Hepatocyte (in vitro differentiated cells): ENCODE results near the gene CKAP2L. TPM values are rescaled to one million over a fixed set of nuclear protein-coding genes. Genes with fewer than 3 reads are reported as not detected.

Experiments
- DNase-seq: peaks from one replicate; pipeline ENCODE4 v3.0.0-alpha.2; 2016; ENCODE audit warnings: low spot score
- H2AFZ ChIP-seq: fragments of 200-600 bp; sonication (generic); 2 replicates; pipeline ENCODE4 v1.6.0; 2016; ENCODE audit warnings: antibody characterized with exemption, mild to moderate bottlenecking
- H3K27ac ChIP-seq: fragments of 200-600 bp; sonication (generic); 2 replicates; pipeline ENCODE4 v1.5.1; 2016; ENCODE audit warnings: mild to moderate bottlenecking
- H3K27me3 ChIP-seq: fragments of 200-600 bp; sonication (generic); 2 replicates; pipeline ENCODE4 v1.6.1; 2016
- H3K36me3 ChIP-seq: fragments of 200-600 bp; sonication (generic); replicated peaks from 2 replicates; pipeline ENCODE4 v1.5.1; 2016; ENCODE audit warnings: low read depth; ENCODE audit not compliant: insufficient read depth
- H3K4me1 ChIP-seq: fragments of 200-600 bp; sonication (generic); 2 replicates; pipeline ENCODE4 v1.5.1; 2016; ENCODE audit warnings: mild to moderate bottlenecking, moderate library complexity; ENCODE audit not compliant: insufficient read depth
- H3K4me2 ChIP-seq: fragments of 200-600 bp; sonication (generic); 2 replicates; pipeline ENCODE4 v1.6.0; 2016
- H3K4me3 ChIP-seq: fragments of 200-600 bp; sonication (generic); 2 replicates; pipeline ENCODE4 v1.5.1; 2016; ENCODE audit warnings: mild to moderate bottlenecking
- H3K79me2 ChIP-seq: fragments of 200-600 bp; sonication (generic); 2 replicates; pipeline ENCODE4 v1.6.0; 2017; ENCODE audit warnings: mild to moderate bottlenecking
- H3K9me2 ChIP-seq: fragments of 200-600 bp; sonication (generic); replicated peaks from 2 replicates; pipeline ENCODE4 v1.6.0; 2017; ENCODE audit warnings: mild to moderate bottlenecking; ENCODE audit not compliant: insufficient read depth
- H3K9me3 ChIP-seq: fragments of 200-600 bp; sonication (generic); 2 replicates; pipeline ENCODE4 v1.5.1; 2016; ENCODE audit warnings: low read depth, mild to moderate bottlenecking
- H4K20me1 ChIP-seq: fragments of 200-600 bp; sonication (generic); 2 replicates; pipeline ENCODE4 v1.6.0; 2016; ENCODE audit warnings: mild to moderate bottlenecking; ENCODE audit not compliant: insufficient read depth, poor library complexity, severe bottlenecking
- CTCF ChIP-seq: fragments of 200-600 bp; sonication (generic); IDR thresholded peaks from 2 replicates; pipeline ENCODE4 v1.5.1; 2016; ENCODE audit warnings: antibody characterized with exemption, mild to moderate bottlenecking; ENCODE audit not compliant: poor library complexity
- EZH2 ChIP-seq: fragments of 200-600 bp; sonication (generic); IDR thresholded peaks from 2 replicates; pipeline ENCODE4 v1.6.1; 2016; ENCODE audit warnings: antibody characterized with exemption, mild to moderate bottlenecking, borderline replicate concordance
- EZH2phosphoT487 ChIP-seq: fragments of 200-600 bp; sonication (generic); IDR thresholded peaks from one replicate; pipeline ENCODE4 v1.6.1; 2018; ENCODE audit warnings: antibody characterized with exemption, mild to moderate bottlenecking, low read depth, moderate library complexity; ENCODE audit not compliant: unreplicated experiment, severe bottlenecking
- WGBS: methylation state at CpG from one replicate; pipeline ENCODE4 v1.1.6; 2016; ENCODE audit warnings: low lambda C conversion rate; ENCODE audit errors: missing lambda C conversion rate; 5-methylcytosine and 5-hydroxymethylcytosine counted together
- polyA plus RNA-seq: library from polyadenylated mRNA; unstranded; fragments of >200 nt; fragmentation: Nextera tagmentation; extraction: Ambion mirVana; gene quantifications from 2 replicates; pipeline ENCODE4 v1.2.1, GENCODE V29; 2016
- total RNA-seq: library from RNA; depleted of rRNA; stranded (reverse); fragments of >200 nt; gene quantifications from 2 replicates; pipeline ENCODE4 v1.2.3, GENCODE V29; 2014

CKAP2L gene
- total and polyA plus RNA-seq, 2 experiments from 2014 or later, result 7.2 to 8.1 TPM

GRCh38 chr2:112772322-112772721 is 7.9 kb upstream of the CKAP2L start:
- Histone ChIP-seq H3K4me1 (no peaks in the 10 kb centered on the region), H3K9me2 (no peaks in the 10 kb centered on the region), H3K36me3 (no peaks in the 10 kb centered on the region), H3K9me3 (no peaks in the 10 kb centered on the region), H3K27me3 (no peaks in the 10 kb centered on the region), H2AFZ (no peak overlapping the region), H3K79me2 (no peaks in the 10 kb centered on the region), H3K4me3 (no peak overlapping the region), H3K27ac (no peak overlapping the region), H3K4me2 (no peak overlapping the region), H4K20me1 (no peaks in the 10 kb centered on the region)
- no peak for DNase-seq
- TF ChIP-seq EZH2phosphoT487 (no peak), EZH2 (no peak), CTCF (no peak)
- WGBS, result 84% methylated on average over 4 of the region's 4 CpGs

- no peaks in the 10 kb centered on the region for H3K27me3 ChIP-seq
- no peak overlapping the region for H3K27ac ChIP-seq
- H4K20me1 ChIP-seq, result no peaks in the 10 kb centered on the region
- DNase-seq, result no peak
- no peaks in the 10 kb centered on the region for H3K9me3 ChIP-seq
- TF ChIP-seq EZH2phosphoT487 (no peak), CTCF (no peak), EZH2 (no peak)
- H3K79me2 ChIP-seq, result peaks cover 4% of the 10 kb centered on the region
- H3K4me2 ChIP-seq, result no peak overlapping the region
- H3K36me3 ChIP-seq, result no peaks in the 10 kb centered on the region
- no peak overlapping the region for H2AFZ ChIP-seq
- no peaks in the 10 kb centered on the region for H3K4me1 ChIP-seq
- WGBS, result 78% methylated on average over 1 of the region's 1 CpG
- no peak overlapping the region for H3K4me3 ChIP-seq
- H3K9me2 ChIP-seq, result no peaks in the 10 kb centered on the region
Measured at GRCh38 chr2:112768432-112768831, 4.0 kb upstream of the CKAP2L start.

- no peaks in the 10 kb centered on the region for H3K9me3 ChIP-seq
- H3K4me1 ChIP-seq, result no peaks in the 10 kb centered on the region
- H3K36me3 ChIP-seq, result no peaks in the 10 kb centered on the region
- H3K79me2 ChIP-seq, result peaks cover 10% of the 10 kb centered on the region
- H3K4me2 ChIP-seq, result no peak overlapping the region
- no peak for DNase-seq
- no peaks in the 10 kb centered on the region for H4K20me1 ChIP-seq
- no peak for TF ChIP-seq CTCF
- TF ChIP-seq EZH2, result no peak
- TF ChIP-seq EZH2phosphoT487, result no peak
- H2AFZ ChIP-seq, result no peak overlapping the region
- no peak overlapping the region for H3K27ac ChIP-seq
- H3K27me3 ChIP-seq, result no peaks in the 10 kb centered on the region
- 92% methylated on average over 6 of the region's 6 CpGs for WGBS
- H3K9me2 ChIP-seq, result no peaks in the 10 kb centered on the region
- H3K4me3 ChIP-seq, result no peak overlapping the region
Measured at GRCh38 chr2:112767693-112768330, 3.4 kb upstream of the CKAP2L start.
